ENCODE data around the gene FSIP1.

FSIP1 gene

GRCh38 chr15:39580117-39580484, 202.5 kb downstream of the FSIP1 start:
- ATAC-seq = peak; percentile 77 to 80

- no peak for ATAC-seq
These were observed 203.0 kb downstream of the FSIP1 start for GRCh38 chr15:39579487-39580116.

GRCh38 chr15:39578851-39579486, 203.7 kb downstream of the FSIP1 start:
- no peak for ATAC-seq

GRCh38 chr15:39575180-39575579, 207.5 kb downstream of the FSIP1 start:
- ATAC-seq = no peak

GRCh38 chr15:39574427-39574826, 208.2 kb downstream of the FSIP1 start:
- ATAC-seq = no peak

- no peak for ATAC-seq
These were observed 208.8 kb downstream of the FSIP1 start for GRCh38 chr15:39573844-39574243.

- ATAC-seq = no peak
These were observed 209.4 kb downstream of the FSIP1 start for GRCh38 chr15:39573287-39573686.

GRCh38 chr15:39565851-39566250, 216.8 kb downstream of the FSIP1 start:
- ATAC-seq = no peak

GRCh38 chr15:39564972-39565665, 217.5 kb downstream of the FSIP1 start:
- no peak for ATAC-seq

- no peak for ATAC-seq
These were observed 224.2 kb downstream of the FSIP1 start for GRCh38 chr15:39558421-39558820.

GRCh38 chr15:39556461-39556860, 226.2 kb downstream of the FSIP1 start:
- no peak for ATAC-seq

GRCh38 chr15:39555885-39556284, 226.8 kb downstream of the FSIP1 start:
- no peak for ATAC-seq

GRCh38 chr15:39554746-39555387, 227.8 kb downstream of the FSIP1 start:
- ATAC-seq = no peak

- no peak for ATAC-seq
These were observed 228.5 kb downstream of the FSIP1 start for GRCh38 chr15:39553947-39554693.

GRCh38 chr15:39552556-39552955, 230.1 kb downstream of the FSIP1 start:
- no peak for ATAC-seq

GRCh38 chr15:39551476-39551875, 231.2 kb downstream of the FSIP1 start:
- ATAC-seq = no peak

Data from activated CD4-positive, CD25-positive, alpha-beta regulatory T cell treated with anti-CD3 and anti-CD28 coated beads, Interleukin-2, amount 50 U/mL, for 24 hours (primary cell).